Activated T-helper 1 cell treated with Interleukin-2 at 50 U/mL for 16 hours (primary cell): ENCODE data around the gene AFDN.

Experiments used
- DNase-seq: peaks from one replicate; pipeline ENCODE4 v3.0.0-alpha.2; 2020; ENCODE audit warnings: low read depth

Gene AFDN

DNA sequence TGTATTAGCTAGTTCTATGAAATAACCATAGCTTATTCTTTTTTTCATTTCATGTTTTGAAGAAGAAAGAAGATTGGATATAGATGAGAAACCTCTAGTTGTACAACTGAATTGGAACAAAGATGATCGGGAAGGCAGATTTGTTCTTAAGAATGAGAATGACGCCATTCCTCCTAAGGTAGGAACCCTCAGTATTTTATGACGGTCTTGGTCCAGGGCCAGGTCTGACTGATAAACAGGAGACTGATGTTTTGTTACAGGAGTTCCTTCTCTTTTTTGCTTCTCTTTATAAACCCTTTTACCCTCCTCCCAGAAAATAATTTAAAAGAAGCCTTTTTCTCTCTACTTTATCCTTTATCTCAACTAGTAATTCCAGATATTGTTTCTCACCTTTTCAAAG, 43.6 kb downstream of the AFDN start:
- no peak for DNase-seq

DNA sequence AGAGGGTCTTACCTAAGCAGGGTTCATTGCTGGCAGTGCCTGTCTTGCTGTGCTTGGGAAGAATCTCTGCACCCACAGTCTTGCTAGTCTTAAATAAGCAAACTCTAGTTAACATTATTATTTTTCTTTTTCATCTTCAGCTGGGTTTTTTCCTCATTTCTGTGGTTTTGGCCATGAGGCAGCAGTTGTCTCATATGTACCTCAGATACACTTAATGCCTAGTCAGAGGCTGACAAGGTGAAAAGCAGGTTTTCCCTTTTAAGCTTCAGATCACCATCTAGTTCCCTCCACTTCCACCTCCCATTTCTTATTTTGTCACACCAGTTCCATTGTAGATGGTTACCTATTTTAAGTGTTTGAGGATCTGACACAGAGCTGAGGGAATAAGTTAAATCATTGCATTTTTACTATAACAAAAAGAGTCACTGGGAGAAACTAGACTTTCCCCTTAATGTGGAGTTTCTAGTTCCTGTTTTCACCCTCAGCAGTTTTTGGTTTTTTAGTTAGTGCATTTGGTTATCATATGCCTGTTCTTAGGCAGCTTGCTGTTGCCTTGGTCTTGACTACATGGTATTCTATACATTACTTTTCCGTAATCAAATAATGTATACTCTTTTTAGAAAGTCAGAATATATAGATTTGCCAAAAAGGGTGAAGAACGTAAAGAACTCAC, 46.0 kb downstream of the AFDN start:
- DNase-seq, result no peak

DNA sequence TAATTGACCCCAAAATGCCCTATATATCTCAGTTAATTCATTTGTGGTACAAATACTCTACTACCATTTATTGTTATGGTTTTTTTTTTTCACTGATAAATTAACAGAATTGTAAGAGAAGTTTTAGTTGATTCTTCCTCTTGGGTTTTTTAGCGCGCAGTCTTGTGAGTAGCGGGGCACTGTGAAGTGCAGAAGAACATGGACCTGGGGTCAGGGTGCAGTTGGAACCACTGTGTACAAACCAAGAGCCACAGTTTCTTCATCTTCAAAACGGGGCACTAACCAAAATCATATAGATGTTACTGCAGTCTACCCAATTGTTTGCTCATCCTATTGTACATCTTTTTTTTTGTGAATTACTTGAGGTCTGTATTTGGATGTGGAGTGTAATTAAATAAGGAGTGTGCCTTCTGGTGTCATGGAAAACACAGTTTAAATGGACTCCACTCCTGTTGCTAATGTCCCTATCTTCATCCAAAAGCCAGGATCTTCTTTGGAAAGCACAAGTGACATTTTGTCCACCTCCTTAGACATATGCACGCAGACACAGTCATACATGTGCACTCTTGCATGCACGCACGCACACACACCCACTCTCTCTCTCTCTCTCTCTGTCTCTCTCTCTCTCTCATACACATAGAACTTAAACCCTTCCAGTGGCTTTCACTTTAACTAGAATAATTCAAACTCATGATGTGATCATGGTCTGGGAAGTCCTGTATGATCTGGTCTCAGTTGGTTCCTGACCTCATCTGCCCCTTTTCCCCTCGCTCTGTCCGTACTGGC, 51.5 kb downstream of the AFDN start:
- DNase-seq, result no peak

DNA sequence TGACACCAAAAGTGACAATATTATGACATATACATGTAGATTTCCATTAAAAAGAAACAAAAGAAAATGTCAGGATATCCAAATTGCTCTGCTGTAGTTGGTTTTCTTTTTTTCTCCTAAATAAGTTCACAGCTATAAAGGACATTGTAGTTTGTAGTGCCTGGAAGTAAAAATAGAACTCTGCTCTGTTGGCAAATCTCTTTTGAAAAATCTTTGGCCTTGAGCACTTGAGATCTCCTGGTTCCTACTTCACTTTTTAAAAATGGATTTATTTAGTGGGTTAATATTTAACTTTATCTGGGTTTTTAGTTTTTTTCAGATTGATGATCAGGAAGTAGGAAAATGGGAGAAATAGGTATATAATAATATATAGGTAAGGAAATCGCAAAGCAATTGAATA, 52.9 kb downstream of the AFDN start:
- no peak for DNase-seq

DNA sequence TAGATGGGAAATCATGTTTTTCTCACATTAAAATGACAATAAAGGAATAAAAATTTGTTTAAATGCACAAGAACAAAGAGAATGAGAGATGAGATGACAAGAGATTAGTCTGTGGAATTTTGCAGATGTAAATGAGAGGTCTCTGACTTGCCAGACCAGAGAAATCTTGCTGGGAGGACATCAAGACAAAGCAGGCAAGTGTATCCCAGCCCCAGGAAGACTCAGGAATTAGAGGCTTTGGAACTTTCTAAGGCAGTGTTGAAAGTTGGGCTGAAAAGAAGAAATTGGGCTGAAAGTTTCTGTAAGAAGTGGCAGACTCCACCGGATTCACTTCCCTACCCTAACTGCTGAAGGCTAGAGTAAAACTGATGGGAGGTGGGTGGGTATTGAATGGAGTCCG, 54.6 kb downstream of the AFDN start:
- no peak for DNase-seq

DNA sequence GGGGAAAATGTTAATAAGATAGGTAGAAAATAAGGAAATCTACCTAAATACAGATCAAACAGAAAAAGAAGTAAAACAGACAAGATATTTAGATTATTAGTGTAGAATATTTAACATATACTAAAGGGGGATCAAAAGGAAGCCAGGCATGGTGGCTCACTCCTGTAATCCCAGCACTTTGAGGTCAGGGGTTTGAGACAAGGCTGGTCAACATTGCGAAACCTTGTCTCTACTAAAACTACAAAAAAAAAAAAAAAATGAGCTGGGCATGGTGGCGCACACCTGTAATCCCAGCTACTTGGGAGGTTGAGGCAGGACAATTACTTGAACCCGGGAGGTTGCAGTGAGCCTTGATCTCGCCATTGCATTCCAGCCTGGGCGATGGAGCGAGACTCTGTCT, 55.5 kb downstream of the AFDN start:
- DNase-seq, result no peak

DNA sequence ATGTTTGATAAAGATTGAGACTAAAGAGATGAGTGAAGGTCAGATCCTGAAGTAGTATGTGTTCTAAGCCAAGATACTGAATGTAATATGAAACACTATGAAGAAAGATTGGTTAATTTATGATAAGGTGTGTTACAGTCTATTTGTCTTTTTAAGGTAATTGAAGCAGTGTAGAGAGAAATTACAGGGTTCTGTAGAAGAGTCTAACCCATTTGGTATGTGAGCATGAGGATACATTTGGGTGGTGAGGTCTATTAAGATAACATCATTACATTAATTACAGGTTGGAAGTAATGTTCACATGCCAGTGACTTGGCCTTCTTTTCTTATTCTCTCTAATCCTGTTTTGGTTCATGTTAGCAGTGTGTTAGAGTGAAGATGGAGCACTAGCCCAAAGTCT, 61.4 kb downstream of the AFDN start:
- DNase-seq, result no peak

DNA sequence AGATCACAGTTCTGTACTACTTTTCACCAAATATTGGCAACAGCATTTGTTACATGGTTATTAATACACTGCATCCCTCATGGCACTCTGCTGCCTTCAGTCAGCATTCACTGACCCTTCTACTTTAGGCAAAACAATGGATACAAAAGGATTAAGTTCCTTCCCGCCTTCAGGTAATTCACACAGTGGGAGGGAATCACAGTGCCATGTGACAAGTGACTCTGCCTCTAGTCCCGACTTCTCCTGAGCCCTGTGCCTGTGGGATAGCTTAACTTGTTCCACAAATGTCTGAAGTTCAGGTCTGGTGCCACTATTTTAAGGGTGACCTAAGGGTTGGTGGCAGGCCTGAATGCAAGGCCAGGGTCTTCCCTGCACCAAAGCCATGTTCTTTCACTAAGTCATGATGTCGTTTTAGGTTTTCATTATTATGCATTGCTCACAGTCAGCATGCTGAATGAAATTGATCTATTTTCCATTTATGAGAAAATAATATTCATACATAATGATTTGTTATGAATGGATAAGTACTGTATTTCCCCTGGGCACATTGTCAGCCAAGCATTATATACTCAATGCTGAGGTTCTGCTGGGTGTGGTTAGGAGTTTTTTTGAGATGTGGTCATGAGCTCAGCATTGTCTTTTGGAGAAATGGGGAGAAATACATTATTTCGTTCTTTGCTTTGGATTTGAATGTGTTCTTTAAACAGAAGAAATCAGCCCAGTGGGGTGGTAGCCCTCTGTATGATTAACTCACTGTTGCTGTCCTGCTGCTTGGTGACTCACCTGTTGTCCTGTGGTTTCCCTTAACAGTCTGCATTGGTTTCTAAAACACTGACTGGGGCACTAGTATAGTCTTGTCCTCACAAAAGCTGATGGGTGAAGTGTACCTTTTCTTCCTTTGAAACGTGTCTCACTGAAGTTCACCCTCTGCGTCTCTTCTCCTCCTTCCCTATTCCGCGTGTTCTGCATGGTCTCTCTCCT, 66.4 kb downstream of the AFDN start:
- no peak for DNase-seq

DNA sequence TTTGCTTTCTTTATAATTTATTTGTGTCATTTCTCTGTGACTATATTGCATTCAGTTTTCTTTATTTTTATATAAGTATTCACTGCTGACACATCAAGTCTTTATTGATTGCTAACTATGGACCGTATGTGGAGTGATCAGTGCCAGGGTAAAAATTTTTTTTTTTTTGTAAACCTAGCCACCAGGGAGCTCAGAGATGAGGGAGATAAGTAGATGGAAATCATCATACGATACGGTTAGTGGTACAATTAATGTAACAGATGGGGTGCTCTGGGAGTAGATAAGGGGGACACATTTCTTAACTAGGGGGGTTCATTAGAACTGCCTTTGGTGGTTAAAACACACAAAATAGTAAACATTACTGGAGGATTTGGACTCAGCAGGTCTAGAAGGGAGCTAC, 68.3 kb downstream of the AFDN start:
- no peak for DNase-seq

DNA sequence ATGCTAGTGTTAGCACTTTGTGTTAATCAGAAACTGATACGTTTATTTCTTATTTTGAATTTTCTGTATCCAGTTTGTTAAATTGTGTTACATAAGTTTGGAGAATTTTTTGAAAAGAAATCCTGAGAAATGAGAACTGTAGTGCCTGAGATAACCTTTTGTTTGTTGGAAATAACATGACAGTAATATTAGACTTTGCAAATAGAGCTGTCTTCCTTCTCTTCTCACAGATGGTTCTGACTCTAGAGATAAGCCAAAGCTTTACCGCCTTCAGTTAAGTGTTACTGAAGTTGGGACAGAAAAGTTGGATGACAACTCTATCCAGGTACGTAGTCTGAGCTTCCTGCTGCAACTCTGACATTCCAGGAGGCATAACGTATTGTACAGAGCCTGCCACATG, 69.9 kb downstream of the AFDN start:
- no peak for DNase-seq

DNA sequence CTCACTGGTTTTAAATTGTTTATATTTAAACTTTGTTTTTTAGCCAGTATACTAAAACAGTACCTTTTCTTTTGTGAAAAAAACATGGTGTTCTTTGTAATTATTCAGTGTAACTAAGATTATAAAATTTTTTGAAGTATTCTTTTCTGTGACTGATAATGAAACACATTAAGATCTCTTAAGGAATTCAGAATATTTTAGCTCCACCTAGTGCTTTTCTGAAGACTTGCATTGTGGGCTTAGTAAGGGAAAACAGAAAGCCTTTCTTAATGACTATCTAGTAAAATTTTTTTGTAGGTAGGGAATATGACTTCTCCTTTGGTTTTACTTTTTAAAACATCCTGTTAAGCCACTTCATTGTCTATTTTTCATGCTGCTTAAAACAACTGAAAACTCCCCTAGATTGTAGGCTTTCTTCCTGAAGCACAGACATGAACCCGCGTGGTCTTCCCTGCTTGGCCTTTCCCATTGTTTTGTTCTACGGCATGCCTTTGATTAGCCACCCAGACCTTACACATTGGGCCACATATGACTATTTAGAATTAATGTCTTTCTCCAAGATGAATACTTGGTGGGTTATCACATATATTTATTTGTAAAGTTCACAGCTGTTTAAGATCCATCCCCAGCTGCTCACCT, 72.1 kb downstream of the AFDN start:
- no peak for DNase-seq

DNA sequence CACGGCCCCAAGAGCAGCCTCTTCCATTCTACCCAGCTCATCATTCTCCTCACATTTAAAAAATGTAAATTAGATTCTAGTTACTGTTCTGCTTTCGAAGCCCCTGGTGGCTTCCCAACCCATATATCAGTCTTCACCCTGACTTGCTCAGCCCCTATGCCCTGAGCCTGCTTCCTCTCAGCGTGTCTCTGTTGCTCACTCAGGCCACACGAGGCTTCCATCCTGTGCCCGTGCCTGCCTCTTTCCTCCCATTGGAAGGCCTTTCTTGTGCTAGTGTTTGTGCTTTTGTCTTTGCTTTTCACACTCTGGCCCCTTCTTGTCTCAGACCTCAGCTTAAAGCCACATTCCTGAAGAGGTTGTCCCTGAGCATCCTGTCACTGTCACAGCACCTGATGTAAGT, 78.1 kb downstream of the AFDN start:
- DNase-seq, result no peak

DNA sequence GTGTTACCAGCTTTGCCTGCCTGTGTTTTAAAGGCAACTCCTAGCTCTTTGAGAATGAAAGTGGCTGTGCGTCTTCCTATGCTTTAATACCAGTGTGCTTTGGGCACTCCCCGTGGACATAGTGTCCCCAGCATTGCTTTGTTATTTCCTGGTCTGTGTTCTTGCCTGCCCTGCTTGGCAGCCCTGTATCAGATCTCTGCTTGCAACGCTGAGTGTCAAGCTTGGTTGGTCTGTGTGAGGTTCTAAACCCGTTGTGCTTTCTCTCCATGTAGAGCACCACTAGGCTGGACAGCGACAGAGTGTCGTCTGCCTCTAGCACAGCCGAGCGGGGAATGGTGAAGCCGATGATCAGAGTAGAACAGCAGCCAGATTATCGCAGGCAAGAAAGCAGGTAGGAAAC, 80.2 kb downstream of the AFDN start:
- no peak for DNase-seq

DNA sequence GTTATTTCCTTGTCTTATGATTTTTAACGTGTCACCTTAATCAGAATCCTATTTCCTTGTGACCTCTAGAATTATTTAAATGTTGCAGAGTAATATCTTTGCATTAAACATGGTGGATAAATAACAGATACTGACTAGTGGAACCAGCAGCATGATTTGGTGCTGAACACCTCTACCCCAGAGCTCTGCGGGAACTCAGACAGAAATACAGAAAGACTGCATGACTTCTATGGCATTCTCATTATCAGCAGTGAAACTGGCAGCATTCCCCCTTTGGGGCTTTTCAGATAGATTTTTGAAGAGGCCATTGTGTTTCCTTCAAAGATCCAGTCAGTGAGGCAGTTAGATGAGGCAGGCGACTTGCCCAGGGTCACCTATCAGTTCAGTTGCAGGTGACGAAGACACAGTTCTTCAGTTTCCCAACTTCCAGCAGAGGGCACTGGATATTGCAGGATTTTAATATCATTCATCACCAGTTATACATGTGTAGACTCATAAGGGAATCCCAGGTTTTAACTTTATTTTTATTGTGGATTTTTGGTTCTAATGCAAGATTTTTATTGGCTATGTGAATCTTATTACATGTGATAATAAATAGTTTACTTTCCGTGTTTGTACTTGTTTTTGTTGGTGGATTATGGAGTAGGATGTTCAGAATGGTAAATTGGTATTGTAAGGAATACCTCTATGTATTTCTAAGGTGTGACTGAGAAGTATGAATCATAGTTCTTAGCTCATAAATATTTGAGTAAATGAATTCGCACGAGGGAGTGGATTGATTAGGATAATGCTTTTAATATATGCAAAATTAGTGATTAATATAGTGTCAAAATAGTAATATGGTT, 81.3 kb downstream of the AFDN start:
- no peak for DNase-seq

DNA sequence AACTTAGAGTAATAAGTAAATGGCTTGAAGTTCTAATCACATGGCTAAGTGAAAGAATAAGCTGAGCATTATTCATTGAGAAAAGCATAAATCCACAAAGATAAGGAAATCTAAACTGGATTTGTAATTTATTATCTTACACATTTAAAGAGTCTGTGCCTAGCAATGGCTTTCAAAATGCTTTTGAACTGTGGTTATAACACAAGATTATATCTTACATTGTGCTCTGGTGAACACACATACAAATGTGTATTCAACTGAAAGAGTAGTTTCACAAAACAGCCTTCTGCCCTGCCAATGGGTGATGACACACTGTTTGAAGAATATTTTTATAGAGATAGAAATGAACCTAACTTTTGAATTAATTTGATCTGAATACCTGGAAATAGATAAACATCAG, 83.3 kb downstream of the AFDN start:
- no peak for DNase-seq

DNA sequence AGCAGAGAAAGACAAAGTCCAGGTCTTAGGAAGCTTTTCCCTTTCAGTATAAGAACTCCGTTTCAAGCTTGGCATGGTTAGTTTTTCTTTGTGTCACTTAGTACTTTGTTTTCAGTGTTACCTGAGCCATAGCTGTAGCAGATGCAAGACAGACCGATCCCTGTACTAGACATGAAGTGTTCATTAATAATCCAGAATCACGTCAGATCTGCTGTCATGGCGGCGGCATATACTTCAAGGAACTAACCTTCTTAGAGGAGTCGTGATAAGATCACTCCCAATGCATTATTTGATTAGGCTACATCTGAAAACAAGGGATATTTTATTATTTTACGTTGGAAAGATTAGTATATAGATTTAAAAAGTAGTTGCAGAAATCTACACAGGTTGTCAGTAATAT, 83.9 kb downstream of the AFDN start:
- DNase-seq, result no peak

DNA sequence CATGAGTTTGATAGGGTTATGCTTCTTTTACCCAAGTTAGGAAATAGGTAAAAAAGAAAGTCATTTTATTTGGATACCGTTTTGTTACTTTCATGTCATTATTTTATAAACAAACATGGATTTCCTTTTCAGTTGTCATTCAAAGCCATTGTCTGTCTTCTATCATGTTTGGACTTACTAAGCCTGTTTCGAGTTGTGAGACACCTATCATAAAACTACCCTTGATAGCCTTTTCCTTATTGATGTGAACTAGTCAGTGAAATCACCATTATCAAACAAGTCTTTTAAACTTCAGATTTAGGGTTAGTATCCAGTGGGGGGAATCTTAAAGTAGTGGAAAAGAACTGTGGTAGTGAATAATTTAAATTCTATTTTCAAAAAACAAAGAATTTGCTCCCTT, 85.8 kb downstream of the AFDN start:
- no peak for DNase-seq

DNA sequence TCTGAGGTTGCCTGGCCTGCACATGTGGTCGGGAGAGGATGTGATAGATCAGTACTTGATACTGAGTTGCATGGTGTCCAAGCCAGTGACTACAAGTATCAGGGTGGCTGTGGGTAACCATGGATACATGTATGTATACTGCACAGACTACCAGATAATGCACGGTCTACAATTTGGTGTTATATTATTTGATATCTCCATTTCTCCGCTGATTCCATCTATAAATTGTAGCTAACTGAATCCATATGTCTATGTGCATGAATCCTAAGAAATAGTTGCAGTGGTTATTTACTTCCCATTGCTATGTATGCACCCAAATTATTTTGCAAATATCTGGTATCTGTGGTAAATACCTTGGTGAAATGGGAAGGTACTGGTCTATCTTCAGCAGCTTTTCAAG, 87.0 kb downstream of the AFDN start:
- no peak for DNase-seq

DNA sequence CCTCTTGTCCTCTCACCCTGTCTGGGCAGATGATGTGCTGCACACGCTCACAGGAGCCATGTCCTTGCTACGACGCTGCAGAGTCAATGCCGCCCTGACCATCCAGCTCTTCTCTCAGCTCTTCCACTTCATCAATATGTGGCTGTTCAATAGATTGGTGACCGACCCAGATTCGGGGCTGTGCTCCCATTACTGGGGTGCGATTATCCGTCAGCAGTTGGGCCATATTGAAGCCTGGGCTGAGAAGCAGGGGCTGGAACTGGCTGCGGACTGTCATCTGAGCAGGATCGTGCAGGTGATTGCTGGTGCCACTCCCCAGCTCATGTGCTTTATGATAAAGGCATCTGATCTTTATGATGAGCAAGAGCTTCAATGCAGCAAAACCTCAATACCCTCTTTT, 88.4 kb downstream of the AFDN start:
- no peak for DNase-seq

DNA sequence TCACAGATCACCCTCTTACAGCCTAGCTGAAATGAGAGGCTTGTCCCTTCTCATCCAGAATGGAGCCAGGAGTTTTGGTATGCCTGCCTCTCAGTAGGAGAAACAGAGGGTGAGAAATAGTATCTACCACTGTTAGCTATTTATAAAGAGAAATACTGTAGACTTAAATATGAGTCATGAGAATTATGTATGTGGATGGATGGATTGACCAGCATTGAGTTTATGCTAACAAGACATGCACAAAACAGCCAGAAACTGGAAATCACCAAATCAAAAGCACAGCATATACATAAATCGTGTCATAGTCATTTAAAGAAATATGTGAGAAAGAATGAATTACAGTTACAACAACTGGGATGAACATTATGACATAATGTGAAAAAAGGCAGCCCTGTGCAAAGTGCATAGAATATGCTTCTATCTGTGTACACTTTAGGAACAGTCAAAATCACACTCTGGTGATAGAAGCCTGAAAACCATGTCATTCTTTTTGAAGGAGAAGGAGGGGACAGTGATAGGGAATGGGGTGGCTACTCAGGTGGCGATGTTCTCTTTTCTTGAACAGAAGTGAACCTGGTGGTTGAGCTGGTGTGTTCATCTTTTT, 90.9 kb downstream of the AFDN start:
- DNase-seq, result no peak
